Mucosa of gallbladder (tissue), 1 donor: ENCODE measurements around the gene CREBBP. TPM values are rescaled to one million over a fixed set of nuclear protein-coding genes. Genes with fewer than 3 reads are reported as not detected.
A peak's percentile ranks its signal among the peaks of the same experiment; 100 is the strongest.

ENCODE experiments used
- DNase-seq: peaks from one replicate; pipeline ENCODE4 v3.0.0-alpha.2; 2020; ENCODE audit warnings: low spot score
- total RNA-seq: library from RNA; stranded (reverse); gene quantifications from one replicate; pipeline ENCODE4 v1.2.1, GENCODE V29; 2021
- donor health status: DM: no; HTN: no; CAD: no.

CREBBP gene
- total RNA-seq, 1 donor from 2014 or later: 74.6 TPM

DNA sequence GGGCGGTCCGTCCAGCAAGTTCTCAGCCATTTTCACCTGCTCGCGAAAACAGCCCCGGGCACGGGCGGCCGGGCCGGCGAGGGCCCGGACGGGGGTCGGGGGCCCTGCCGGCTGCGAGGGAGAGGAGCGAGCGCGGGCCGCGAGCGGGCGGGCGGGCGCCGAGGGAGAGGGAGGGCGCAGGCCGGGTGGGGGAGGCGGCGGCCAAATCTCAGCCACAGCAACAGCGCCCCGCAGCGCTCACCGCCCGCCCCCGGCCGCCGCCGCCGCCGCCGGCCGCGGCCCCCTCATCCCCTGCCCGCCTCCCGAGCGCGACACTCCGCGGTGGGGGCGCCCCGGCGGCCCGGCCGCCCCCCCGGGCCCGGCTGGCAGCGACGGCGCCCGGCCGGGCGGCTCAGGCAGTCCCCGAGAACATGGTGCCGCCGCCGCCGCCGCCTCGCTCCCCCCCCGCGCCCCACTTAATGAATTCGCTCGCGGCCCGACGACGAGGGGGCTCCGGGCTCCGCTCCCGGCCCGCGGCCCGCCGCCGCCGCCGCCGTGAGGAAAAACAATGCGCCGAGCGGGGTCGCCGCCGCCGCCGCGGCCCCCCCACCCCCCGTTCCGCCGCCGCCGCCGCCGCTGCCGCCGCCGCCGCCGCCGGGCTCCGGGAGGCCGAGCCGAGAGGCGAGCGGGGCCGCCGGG is 487 bp downstream of the CREBBP start:
- peak; percentile 71 for DNase-seq

DNA sequence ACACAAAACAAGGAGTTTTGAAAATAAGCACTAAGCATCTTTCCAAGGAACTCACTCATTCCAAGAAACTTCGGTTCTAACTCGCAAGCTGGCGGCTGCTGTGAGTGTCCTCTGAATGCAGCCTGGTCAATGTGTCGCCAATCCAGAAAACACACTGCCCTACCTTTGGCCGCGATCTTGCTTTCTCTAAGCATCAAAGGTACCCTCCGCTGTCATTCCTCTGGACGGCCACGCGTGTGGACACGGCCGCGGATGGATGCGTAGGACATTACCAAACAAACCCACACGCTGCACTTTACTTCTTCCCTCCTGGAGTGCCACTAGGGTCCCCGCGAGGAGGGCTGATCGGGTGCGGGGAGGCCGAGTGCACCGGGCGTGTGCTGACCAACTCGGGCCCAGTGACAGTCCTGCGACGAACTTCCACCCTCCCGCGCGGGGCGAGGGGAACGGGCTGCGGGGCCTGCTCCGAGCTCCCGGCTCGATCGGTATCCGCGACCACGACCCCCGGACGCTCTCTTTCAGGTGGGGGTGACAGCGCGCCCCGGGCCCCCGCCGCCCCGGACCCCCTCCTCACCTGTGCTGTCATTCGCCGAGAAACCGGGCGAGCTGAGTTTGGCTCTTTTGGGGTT is 1.1 kb downstream of the CREBBP start:
- DNase-seq: no peak

DNA sequence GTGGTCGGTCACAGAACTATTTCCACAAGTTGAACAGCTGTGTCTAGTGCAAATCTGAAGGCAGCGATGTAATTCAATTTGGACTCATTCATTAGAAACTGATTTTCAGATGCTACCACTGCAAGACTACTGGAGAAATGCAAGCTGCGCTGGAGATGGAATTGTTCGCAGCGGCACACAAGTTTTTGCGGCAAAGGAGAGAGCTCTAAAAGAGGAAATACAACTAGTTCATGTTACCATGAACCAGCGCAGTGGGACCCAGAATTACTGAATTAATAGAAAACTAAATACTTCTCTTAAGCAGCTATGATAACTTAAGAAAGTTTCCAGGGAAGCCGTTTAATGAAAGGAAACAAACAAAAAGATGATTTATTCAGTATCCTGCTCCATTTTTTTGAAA is 1.9 kb downstream of the CREBBP start:
- DNase-seq: no peak

GRCh38 chr16:3876695-3877094 is 3.8 kb downstream of the CREBBP start:
- DNase-seq: no peak

DNA sequence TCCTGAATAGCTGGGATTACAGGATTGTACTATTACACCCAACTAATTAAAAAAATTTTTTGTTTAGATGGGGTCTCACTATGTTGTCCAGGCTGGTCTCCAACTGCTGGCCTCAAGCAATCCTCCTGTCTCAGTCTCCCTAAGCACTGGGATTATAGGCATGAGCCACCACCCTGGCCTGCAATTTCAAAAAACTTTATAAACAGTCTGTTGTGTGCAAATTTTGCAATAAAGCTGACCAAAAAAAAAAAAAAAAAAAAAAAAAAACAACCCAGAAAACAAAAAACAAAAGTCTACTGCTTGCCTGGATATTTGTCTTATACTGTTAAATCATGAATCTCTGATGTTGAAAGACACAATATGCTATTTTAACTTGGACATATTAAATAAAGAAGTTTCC is 4.4 kb downstream of the CREBBP start:
- DNase-seq: no peak

GRCh38 chr16:3874794-3875692 is 5.5 kb downstream of the CREBBP start:
- DNase-seq: no peak

DNA sequence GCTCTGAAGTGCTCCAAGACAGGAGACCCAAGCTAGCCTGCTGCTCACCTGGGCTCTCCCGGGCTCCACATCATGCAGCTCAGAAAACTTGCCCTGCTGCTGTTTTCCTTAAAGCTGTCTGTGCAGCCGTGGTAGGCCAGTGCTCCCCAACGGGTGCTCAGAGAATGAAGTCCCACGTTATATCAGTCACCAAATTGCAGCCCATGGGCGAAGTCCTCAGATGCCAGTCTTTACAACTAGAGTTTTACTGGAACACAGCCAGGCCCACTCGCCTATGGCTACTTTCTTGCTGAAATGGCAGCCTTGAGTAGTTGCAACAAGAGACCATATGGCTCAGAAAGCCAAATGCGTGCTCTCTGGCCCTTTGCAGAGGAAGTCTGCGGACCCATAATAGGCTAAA is 6.3 kb downstream of the CREBBP start:
- no peak for DNase-seq

DNA sequence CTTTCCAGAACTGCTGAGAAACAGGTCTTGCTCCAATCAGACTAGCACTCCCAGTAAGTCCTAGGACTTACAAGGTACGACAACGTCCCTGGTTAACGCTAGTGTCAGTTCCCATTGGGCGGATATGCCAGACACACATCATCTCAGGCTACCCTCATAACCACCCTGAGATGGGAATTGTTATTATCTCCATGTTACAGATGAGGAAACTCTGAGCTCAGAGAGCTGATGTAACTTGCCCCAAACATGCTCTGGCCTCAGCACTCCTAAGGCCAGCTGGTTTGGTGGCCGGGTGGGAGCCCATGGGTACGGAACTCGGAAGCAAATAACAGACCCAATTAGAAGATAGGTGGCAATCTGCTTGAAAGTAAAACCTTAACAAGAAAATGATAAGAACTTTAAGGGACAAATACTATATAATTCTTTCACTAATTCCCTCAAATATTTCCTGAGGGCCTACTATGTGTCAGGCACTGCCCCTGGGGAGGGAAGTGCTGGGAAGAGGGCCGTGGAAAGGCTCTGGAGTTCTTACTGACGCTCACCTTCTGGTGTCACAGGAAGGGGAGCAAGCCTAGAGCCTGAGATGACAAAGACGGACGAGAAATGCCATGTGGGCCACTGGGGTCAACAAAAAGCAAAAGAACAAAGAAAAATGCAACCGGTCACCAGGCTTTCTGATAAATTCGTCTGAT is 6.9 kb downstream of the CREBBP start:
- no peak for DNase-seq

DNA sequence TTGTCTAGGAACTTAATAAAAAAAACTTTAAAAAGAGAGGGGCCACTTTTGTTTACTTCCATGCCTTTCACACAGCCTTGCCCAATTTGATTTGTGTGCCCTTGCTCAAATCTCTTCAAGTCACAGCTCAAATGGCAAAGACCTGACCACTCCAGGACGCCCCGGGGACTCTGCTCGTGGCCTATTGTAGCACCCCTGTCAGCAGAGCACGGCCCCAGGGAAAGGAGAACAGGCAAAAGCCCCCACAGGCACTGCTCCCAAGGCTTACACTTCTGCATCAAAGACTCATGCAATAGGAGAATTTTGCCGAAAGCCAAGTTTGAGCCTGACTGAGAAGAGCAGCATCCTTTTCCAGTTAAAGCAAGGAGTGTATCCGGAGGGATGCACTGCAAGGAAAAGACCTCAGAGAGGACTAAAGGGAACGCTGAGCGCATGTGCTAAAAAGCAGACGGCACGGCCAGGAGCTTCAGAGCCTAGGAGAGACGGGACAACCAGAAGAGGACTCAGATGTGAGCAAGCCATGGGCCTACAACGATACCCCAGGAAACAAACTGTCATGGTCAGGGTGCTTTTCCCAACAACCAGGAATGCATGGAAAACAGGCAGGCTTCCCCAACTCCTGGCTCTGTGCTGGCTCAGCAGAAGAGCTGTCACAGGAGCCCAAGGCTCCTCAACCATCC is 8.2 kb downstream of the CREBBP start:
- no peak for DNase-seq

GRCh38 chr16:3868967-3869366 is 11.5 kb downstream of the CREBBP start:
- DNase-seq: no peak

DNA sequence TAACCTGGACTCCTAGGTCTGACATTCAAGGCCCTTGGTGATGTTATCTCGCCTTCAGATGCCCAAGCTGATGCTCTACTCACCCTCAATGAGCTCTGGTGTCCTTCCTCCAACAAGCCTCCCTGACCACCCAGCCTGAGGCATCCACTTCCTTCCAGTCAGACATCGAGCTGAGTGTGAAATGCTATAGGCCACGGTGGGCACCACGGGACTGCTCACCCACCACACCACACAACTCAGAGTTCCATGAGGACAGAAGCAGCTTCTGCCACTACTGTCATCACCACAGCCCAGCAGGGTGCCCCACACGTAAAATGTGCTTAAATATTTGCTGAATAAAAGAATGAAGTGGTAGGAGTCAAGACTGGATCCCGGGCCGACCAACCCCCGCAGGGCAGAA is 12.0 kb downstream of the CREBBP start:
- no peak for DNase-seq

DNA sequence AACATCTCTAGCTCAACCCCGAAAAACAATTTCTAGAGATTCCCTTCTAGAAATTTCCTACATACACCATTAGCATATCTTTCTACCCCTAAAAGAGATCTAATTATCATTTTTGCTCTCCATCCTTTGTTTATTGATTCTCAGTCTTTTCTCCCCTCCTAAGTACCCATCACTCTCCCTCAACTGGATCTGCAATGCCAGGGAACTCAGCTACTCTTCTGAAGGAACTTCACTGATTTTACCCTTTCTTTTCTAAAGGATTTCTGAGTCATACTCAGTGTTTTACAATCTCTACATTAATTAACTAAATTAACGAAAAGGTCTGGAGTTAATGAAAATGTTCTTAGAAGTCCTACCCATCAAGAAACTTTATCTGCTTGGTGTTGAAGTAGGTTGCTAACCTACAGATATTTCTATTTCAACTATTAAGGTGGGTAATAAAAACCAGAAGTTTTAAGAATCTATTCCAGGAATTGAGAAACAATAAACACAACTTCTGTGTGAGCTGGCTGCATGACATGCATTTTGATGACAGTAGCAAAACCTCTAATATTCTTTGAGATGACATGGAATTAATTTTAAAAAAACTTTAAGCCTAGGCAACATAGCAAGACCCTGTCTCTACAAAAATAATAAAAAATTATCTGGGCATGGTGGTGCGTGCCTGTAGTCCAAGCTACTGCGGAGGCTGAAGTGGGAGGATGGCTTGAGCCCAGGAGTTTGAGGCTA is 13.6 kb downstream of the CREBBP start:
- no peak for DNase-seq

DNA sequence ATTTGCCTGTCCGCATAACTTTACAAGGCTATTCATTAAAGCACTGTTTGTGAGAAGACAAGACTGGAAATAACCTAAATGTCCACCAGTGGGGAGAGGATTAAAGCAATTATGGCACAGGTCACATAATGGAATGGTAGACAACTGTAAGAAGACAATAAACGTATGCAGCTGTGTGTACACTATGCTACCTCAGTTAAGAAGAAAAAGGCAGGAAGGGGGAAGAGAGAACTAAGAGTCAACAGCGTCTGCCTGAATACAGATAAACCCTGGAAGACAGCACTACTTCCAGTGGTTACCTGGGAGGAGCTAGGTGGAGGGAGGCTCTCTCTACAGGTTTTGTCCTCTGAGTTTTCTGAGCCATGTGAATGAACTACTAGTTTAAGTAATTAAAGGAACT is 15.3 kb downstream of the CREBBP start:
- no peak for DNase-seq

GRCh38 chr16:3864562-3864961 is 16.0 kb downstream of the CREBBP start:
- no peak for DNase-seq

DNA sequence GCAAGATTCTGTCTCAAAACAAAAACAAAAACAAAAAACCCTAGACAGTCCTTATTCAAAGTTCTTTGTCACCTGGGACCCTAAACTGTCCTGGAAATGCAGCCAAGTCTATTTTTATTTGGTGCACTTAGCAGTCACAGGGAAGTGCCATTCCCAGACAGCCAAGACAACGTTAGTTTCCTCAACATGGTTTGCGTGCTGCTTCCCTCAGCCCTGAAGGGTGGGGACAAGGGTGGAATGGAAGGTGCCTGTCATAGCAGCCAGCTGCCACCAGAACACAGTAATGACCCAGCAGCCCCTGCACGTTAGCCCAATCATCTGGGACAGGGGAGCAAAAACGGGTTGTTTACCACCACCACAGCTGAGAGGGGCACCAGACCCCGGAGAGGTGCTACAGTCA is 16.9 kb downstream of the CREBBP start:
- no peak for DNase-seq

DNA sequence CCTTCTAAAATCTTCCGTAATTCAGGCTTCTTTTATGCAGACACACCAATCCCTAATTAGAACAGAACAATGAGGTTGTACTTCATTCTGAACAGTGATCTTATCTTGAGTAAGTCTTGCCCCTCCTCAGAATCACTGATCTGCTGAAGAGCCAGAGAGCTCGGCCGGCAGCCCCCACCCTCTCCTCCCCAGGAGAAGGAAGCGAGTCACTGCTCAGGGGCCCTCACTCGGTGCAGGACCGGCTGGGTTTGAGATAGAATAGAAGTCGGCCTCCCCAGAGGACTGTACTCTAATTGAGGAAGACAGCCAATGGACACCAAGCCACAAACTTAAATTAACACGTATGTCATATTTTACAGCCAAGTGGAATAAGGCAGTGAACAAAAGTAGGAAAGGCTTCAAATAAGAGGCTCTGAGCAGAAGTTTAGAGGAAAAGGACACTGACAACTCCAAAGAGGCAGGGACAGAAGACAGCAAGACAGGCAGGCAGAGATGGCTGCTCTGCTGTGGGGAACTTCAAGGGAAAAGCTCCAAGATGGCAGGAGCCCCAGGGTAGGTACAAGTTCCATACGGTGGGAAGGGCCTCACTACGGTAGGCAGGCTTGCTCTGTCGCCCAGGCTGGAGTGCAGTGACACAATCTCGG is 18.6 kb downstream of the CREBBP start:
- no peak for DNase-seq

- no peak for DNase-seq
Measured at GRCh38 chr16:3859889-3860288, 20.6 kb downstream of the CREBBP start.

DNA sequence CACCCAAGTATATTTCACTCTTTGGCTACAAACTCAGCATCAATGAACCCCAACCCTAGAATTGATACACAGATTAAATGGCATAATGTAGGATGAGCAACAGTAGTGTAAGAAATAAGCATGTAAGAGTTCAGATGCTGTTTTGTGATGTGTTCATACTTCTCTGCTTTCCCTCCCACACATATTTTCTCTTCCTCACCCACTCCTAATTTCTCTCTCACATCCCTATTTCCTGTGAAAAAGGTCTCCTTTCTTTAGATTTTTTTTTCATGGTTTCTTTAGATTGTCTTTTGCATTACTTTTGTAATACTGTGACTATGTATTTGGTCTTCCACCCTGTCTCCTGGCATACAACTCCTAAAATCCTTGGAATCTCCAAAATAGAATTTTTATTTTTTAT is 21.7 kb downstream of the CREBBP start:
- no peak for DNase-seq

- DNase-seq: no peak
Measured at GRCh38 chr16:3857189-3858043, 23.1 kb downstream of the CREBBP start.
